Endothelial cell of umbilical vein (primary cell): ENCODE measurements around the gene DBP. TPM values are rescaled to one million over a fixed set of nuclear protein-coding genes. Genes with fewer than 3 reads are reported as not detected.

Experiments used
- BruUV-seq: library from RNA; stranded (reverse); fragments of 400-500 nt; replicated peaks from 2 replicates; lab custom pipeline; 2021; lab: Mats Ljungman, UMichigan
- CTCF ChIA-PET: fragments of 300-600, 350-600 bp; sonication (Branson Sonifier 250); formaldehyde crosslinking; loops from one replicate; lab custom pipeline; 2021; ENCODE audit warnings: antibody characterized with exemption, inconsistent platforms; lab: Charles Lee
- POLR2A ChIA-PET: fragments of 300-600, 350-600 bp; sonication (Branson Sonifier 250); formaldehyde crosslinking; loops from one replicate; lab custom pipeline; 2021; ENCODE audit warnings: antibody characterized with exemption, inconsistent platforms; lab: Charles Lee
- DNase-seq: peaks from one replicate; pipeline ENCODE4 v3.0.0-alpha.2; 2011; ENCODE audit warnings: low read depth, low spot score
- FAIRE-seq: peaks from 2 replicates; lab custom pipeline; 2011; peaks lifted over from hg19 to GRCh38; lab: Jason Lieb, UNC
- H2AFZ ChIP-seq: 2 replicates; pipeline ENCODE4 v1.6.0; 2012; ENCODE audit warnings: low read depth, low read length, control low read depth, inconsistent platforms
- H3K27ac ChIP-seq: 2 replicates; pipeline ENCODE4 v1.5.1; 2011; ENCODE audit warnings: low read depth, mild to moderate bottlenecking, control low read depth, low read length, moderate library complexity; ENCODE audit not compliant: insufficient read depth
- H3K27me3 ChIP-seq, 2 experiments: 2 replicates each; pipeline versions ENCODE4 v1.6.0 to v1.6.1; 2011; ENCODE audit warnings: low read length in 2 of 2, mixed read lengths in 1 of 2; ENCODE audit not compliant: control insufficient read depth in 2 of 2, insufficient read depth in 2 of 2
- H3K36me3 ChIP-seq, 2 experiments: 2 replicates in 1 of 2; 3 replicates in 1 of 2; pipeline ENCODE4 v1.5.1; 2011; ENCODE audit warnings: low read length in 2 of 2, mild to moderate bottlenecking in 1 of 2, moderate library complexity in 1 of 2; ENCODE audit not compliant: control insufficient read depth in 2 of 2, insufficient read depth in 2 of 2; ENCODE audit errors: extremely low read depth in 1 of 2
- H3K4me1 ChIP-seq: 3 replicates; pipeline ENCODE4 v1.5.1; 2011; ENCODE audit warnings: mild to moderate bottlenecking, low read length; ENCODE audit not compliant: control insufficient read depth, insufficient read depth; ENCODE audit errors: extremely low read depth
- H3K4me2 ChIP-seq: 2 replicates; pipeline ENCODE4 v1.6.1; 2011; ENCODE audit warnings: low read length, control low read depth, mixed read lengths; ENCODE audit not compliant: insufficient read depth
- H3K4me3 ChIP-seq, 3 experiments: fragments of 200-600 bp in 1 of 3; sonication (generic), shearing (Covaris generic) in 1 of 3; replicated peaks in 1 of 3; 2 replicates each; pipeline ENCODE4 v1.5.1; 2011 to 2016; ENCODE audit warnings: control low read depth in 3 of 3, low read length in 3 of 3, mild to moderate bottlenecking in 2 of 3, inconsistent platforms in 1 of 3, low read depth in 1 of 3, moderate library complexity in 1 of 3; ENCODE audit not compliant: insufficient read depth in 1 of 3
- H3K79me2 ChIP-seq: 2 replicates; pipeline ENCODE4 v1.6.0; 2012; ENCODE audit warnings: low read length, inconsistent platforms; ENCODE audit not compliant: control insufficient read depth, insufficient read depth
- H3K9ac ChIP-seq: replicated peaks from 2 replicates; pipeline ENCODE3; 2011; ENCODE audit warnings: low read length, control low read depth; ENCODE audit not compliant: insufficient read depth; ENCODE audit errors: extremely low read depth
- H3K9me1 ChIP-seq: replicated peaks from 3 replicates; pipeline ENCODE4 v1.6.0; 2011; ENCODE audit warnings: mild to moderate bottlenecking, low read length; ENCODE audit not compliant: control insufficient read depth, insufficient read depth; ENCODE audit errors: extremely low read depth
- H3K9me3 ChIP-seq: replicated peaks from 2 replicates; pipeline ENCODE4 v1.5.1; 2012; ENCODE audit warnings: low read length, inconsistent platforms; ENCODE audit not compliant: control insufficient read depth, insufficient read depth
- H4K20me1 ChIP-seq: replicated peaks from 2 replicates; pipeline ENCODE3; 2011; ENCODE audit warnings: mild to moderate bottlenecking, low read length; ENCODE audit not compliant: control insufficient read depth, insufficient read depth; ENCODE audit errors: extremely low read depth
- CTCF ChIP-seq, 2 donors: IDR thresholded peaks; 1 replicate in 1 of 2; 2 replicates in 1 of 2; pipeline ENCODE4 v1.5.1; 2011; ENCODE audit warnings: low read length in 2 of 2, mild to moderate bottlenecking in 2 of 2, moderate library complexity in 2 of 2, control low read depth in 1 of 2, inconsistent platforms in 1 of 2, low read depth in 1 of 2; ENCODE audit not compliant: insufficient read depth in 1 of 2; ENCODE audit errors: extremely low read depth in 1 of 2
- EZH2 ChIP-seq: IDR thresholded peaks from 2 replicates; pipeline ENCODE4 v1.6.1; 2012; ENCODE audit warnings: borderline replicate concordance, low read depth, mild to moderate bottlenecking, moderate library complexity, low read length, inconsistent platforms; ENCODE audit not compliant: severe bottlenecking
- FOS ChIP-seq: IDR thresholded peaks from 2 replicates; pipeline ENCODE4 v1.6.1; 2011; ENCODE audit warnings: mild to moderate bottlenecking, low read length, moderate library complexity, borderline replicate concordance; ENCODE audit not compliant: insufficient read depth
- GATA2 ChIP-seq: IDR thresholded peaks from 2 replicates; pipeline ENCODE4 v1.7.0; 2011; ENCODE audit warnings: low read depth, mild to moderate bottlenecking, moderate library complexity, mixed read lengths, low read length; ENCODE audit not compliant: insufficient read length, insufficient read depth
- JUN ChIP-seq: IDR thresholded peaks from 2 replicates; pipeline ENCODE4 v1.6.1; 2011; ENCODE audit warnings: borderline replicate concordance, low read depth; ENCODE audit not compliant: insufficient read length, insufficient read depth
- MYC ChIP-seq: IDR thresholded peaks from one replicate; pipeline ENCODE4 v1.6.1; 2011; ENCODE audit warnings: mild to moderate bottlenecking, low read depth, low read length
- POLR2A ChIP-seq: IDR thresholded peaks from 2 replicates; pipeline ENCODE4 v1.6.1; 2012; ENCODE audit warnings: low read depth, mild to moderate bottlenecking, control low read depth, low read length
- dilution Hi-C: fragments of 300-500 bp; cut with MboI; formaldehyde crosslinking; loops from one replicate; pipeline ENCODE4 v1.15.0; 2019; ENCODE audit warnings: low sequenced_read_pairs; ENCODE audit not compliant: extremely low pct_ligation_motif_present
- intact Hi-C: fragments of 100-400 bp; cut with micrococcal nuclease; formaldehyde crosslinking; loops from one replicate; pipeline ENCODE4 v1.10.0; 2022
- polyA plus RNA-seq, 4 experiments: library from polyadenylated mRNA; depleted of rRNA in 3 of 4; stranded (reverse) in 3 of 4; unstranded in 1 of 4; fragments of >200 nt; gene quantifications; 2 replicates each; pipeline versions ENCODE4 v1.2.1 to v1.2.3, GENCODE V29; 2011 to 2012; ENCODE audit warnings: missing spikeins in 1 of 4
- total RNA-seq: library from RNA; stranded (reverse); gene quantifications from 2 replicates; pipeline ENCODE4 v1.2.3, GENCODE V29; 2021

DBP gene
- total and polyA plus RNA-seq, 2 donors (not counting 3 experiments of a cell fraction or from before 2014, with no cell fraction given): 1.5 to 1.8 TPM

GRCh38 chr19:48624791-48625723, 12.1 kb downstream of the DBP start:
- Histone ChIP-seq H3K27me3 (no peaks in the 10 kb centered on the region), H2AFZ (no peak overlapping the region), H4K20me1 (no peaks in the 10 kb centered on the region), H3K9me3 (no peaks in the 10 kb centered on the region), H3K36me3 (peaks cover 0 to 2% of the 10 kb centered on the region in 2 experiments), H3K9ac (peak overlapping the region; percentile 68), H3K9me1 (no peaks in the 10 kb centered on the region), H3K4me1 (peaks cover 10% of the 10 kb centered on the region), H3K27ac (no peak overlapping the region), H3K79me2 (peaks cover 2% of the 10 kb centered on the region), H3K4me2 (peak overlapping the region; percentile 50), H3K4me3 (peak overlapping the region in 2 of 3 experiments; percentile 18 to 52)
- dilution Hi-C loops: no loop called here
- CTCF ChIA-PET: no interaction called here
- TF ChIP-seq CTCF (IDR thresholded peaks at IDR 0.05; ENCODE audit: extremely low read depth in 1 of 2, insufficient read depth in 1 of 2, low read depth in 1 of 2, low read length in 2 of 2): no peak
- no peak for TF ChIP-seq FOS
- no peak for TF ChIP-seq JUN
- TF ChIP-seq POLR2A: no peak
- no peak for TF ChIP-seq EZH2
- no peak for TF ChIP-seq MYC
- no peak for TF ChIP-seq GATA2
- TSS peak; percentile 2 for BruUV-seq
- DNase-seq: no peak
- POLR2A ChIA-PET: no interaction called here
- intact Hi-C loops: no loop called here
- FAIRE-seq: no peak
